HG03064 (cell line): ENCODE results near the gene CDH13.

ENCODE experiments used
- ATAC-seq: cut with Tn5 transposase; IDR thresholded peaks from one replicate; pipeline ENCODE4 v1.9.1; 2021; ENCODE audit warnings: low read depth; ENCODE audit not compliant: unreplicated experiment

CDH13 gene

GRCh38 chr16:83561876-83562275, 935.1 kb downstream of the CDH13 start:
- ATAC-seq = no peak

GRCh38 chr16:83568345-83568744, 941.6 kb downstream of the CDH13 start:
- no peak for ATAC-seq

- ATAC-seq = no peak
Observed at GRCh38 chr16:83574388-83574787, 947.6 kb downstream of the CDH13 start.

GRCh38 chr16:83577078-83577745, 950.4 kb downstream of the CDH13 start:
- no peak for ATAC-seq

- no peak for ATAC-seq
Observed at GRCh38 chr16:83578171-83578570, 951.4 kb downstream of the CDH13 start.

- no peak for ATAC-seq
Observed at GRCh38 chr16:83579027-83579426, 952.3 kb downstream of the CDH13 start.

- ATAC-seq = no peak
Observed at GRCh38 chr16:83579436-83579835, 952.7 kb downstream of the CDH13 start.

GRCh38 chr16:83581082-83581481, 954.3 kb downstream of the CDH13 start:
- no peak for ATAC-seq

- no peak for ATAC-seq
Observed at GRCh38 chr16:83581994-83582747, 955.4 kb downstream of the CDH13 start.

- ATAC-seq = no peak
Observed at GRCh38 chr16:83586036-83586435, 959.3 kb downstream of the CDH13 start.

GRCh38 chr16:83586461-83587200, 959.9 kb downstream of the CDH13 start:
- ATAC-seq = no peak

- no peak for ATAC-seq
Observed at GRCh38 chr16:83587201-83587600, 960.4 kb downstream of the CDH13 start.

GRCh38 chr16:83588070-83588469, 961.3 kb downstream of the CDH13 start:
- ATAC-seq = no peak

GRCh38 chr16:83589576-83589975, 962.8 kb downstream of the CDH13 start:
- ATAC-seq = no peak

GRCh38 chr16:83592778-83593177, 966.0 kb downstream of the CDH13 start:
- ATAC-seq = no peak

- no peak for ATAC-seq
Observed at GRCh38 chr16:83599789-83600462, 973.2 kb downstream of the CDH13 start.

GRCh38 chr16:83602761-83603722, 976.3 kb downstream of the CDH13 start:
- ATAC-seq = no peak

GRCh38 chr16:83603723-83604570, 977.2 kb downstream of the CDH13 start:
- ATAC-seq = no peak

GRCh38 chr16:83606486-83607030, 979.8 kb downstream of the CDH13 start:
- no peak for ATAC-seq
